GM21717 (cell line): ENCODE measurements around the gene USP43.
"Not testable (repeated sequence)": the region's sequence is repeated elsewhere in the genome, so short reads cannot be mapped to it uniquely, and the experiment has no call there.

Experiments
- ATAC-seq: cut with Tn5 transposase; IDR thresholded peaks from one replicate; pipeline ENCODE4 v1.9.1; 2021; ENCODE audit warnings: mild to moderate bottlenecking, moderate library complexity; ENCODE audit not compliant: unreplicated experiment

The USP43 gene

DNA sequence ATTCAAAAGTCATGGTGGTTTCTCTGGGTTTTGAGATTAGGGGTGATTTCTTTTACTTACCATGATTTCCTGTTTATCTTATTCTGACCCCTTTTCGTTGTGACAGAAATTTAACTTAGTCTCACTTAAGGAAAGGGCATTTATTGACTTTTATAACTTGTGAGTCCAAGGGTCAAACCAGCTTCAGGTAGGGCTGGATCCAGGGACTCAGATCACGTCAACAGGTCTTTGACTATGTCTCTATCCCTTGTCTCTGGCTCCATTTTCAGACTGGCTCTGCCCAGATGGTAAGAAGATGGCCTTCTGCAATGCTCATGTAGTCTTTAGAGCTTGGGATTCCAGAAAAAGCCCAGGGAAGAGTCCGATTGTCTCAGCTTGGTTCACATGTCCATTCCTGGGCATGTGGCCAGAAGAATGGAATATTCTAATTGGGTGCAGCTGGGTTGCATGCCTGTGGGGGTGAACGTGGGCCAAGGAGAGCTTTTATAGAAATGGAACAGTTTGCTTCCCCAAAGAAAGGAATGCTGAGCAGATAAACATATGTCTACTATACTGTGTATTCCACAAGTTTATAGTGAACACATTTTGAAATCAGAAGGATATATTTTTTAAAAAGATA is 13.4 kb downstream of the USP43 start:
- no peak for ATAC-seq

DNA sequence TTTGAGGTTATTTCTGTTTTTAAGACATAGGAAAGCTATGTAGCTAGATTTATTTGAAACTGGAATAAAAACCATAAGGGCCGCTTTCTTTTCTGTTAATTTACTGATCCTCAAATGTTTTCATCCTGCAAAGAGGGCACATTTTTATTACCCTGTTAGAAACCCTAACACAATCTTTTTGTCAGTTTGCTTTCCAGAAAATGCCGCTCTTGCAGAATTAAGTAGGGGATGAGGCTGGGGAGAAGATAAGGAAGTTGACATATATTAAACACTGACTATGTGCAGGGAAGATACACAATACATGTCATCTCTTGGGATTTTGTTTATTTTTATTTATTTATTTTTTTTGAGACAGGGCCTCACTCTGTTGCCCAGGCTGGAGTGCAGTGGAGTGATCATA is 15.7 kb downstream of the USP43 start:
- ATAC-seq: no peak

DNA sequence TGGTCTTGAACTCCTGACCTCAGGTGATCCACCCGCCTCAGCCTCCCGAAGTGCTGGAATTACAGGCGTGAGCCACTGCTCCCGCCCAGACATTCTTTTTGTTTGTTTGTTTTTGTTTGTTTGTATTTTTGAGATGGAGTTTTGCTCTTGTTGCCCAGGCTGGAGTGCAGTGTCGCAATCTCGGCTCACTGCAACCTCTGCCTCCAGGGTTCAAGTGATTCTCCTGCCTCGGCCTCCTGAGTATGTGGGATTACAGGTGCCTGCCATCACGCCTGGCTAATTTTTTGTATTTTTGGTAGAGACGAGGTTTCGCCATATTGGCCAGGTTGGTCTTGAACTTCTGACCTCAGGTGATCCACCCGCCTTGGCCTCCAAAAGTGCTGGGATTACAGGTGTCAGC is 18.2 kb downstream of the USP43 start:
- ATAC-seq: not testable (repeated sequence)

DNA sequence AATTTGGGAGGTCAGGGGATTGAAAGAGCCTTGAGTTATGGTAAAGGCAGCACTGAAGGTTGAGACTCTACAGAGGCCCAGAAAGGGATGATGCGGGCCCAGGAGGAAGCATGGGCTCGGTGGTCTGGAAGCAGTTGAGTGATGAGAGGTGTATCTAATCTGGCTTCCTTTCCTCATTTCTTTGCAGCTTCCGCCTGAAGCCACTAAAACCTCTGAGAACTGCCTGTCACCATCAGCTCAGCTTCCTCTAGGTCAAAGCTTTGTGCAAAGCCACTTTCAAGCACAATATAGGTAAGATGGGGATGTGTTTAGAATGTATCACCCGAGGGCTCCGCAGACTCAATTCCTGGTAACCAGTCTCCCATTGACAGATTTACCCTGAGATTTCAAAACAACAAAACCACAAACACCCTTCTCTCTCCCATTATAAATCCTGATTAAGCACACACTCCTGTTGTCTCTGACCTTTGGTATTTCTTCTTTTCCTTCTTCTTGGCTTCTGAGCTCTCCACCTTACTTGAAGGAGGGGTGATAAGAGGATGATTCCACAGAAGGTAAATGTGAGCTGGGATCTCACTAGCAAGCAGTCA is 21.2 kb downstream of the USP43 start:
- no peak for ATAC-seq

DNA sequence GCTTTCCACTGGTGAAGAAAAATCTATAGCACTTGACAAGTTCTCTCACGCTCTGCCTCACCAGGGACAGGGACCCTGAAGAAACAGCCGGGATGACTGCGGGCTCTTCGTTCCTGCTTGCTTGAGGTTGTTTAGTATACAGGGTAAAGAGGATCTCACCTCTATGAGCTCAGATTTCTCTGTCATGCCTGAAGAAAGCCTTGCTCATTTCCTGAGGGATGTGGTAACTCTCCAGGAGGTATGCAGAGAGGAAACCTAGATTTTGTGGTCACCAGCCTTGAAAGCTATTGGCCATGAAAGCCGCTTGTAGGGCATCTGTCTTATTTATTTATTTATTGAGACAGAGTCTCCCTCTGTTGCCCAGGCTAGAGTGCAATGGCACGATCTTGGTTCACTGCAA is 23.2 kb downstream of the USP43 start:
- no peak for ATAC-seq

DNA sequence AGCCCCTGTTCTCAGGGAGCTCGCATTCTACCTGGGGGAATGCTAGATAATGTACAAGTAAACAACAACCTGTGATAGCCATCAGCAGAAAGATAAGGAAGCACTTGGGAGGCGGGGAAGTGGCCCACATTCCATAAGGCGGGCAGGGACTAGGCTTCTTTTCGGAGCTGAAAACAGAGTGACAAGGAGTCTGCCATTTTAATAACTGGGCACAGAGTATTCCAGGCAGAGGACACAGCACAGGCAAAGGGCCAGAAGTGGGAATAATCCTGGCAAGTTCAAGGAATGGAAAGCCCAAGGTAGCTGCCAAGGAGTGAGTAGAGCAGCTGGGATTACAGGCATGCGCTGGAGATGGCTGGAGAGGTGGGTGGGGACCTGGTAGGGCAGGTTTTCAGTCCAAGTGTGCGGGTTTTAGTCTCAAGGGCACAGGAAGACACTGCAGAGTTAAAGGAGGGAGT is 24.3 kb downstream of the USP43 start:
- ATAC-seq: no peak

DNA sequence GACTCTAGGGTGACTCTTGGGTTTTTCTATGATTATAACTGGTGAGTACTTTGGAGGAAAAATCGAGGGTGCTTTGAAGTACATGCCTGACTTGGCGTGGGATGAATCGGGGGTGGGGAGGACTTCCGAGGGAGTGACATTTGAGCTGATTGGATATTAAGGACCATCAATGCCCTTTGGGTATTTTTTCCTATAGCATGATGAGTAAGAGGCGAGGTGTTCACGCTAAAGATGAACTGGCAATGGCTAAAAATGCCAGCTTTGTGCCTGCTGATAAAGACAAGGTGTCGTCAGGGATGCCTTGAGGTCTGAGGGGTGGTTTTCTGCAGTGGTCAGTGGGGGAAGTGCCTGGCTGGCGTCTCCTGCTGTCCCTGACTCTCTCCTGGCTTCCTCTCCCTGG is 25.3 kb downstream of the USP43 start:
- ATAC-seq: no peak

DNA sequence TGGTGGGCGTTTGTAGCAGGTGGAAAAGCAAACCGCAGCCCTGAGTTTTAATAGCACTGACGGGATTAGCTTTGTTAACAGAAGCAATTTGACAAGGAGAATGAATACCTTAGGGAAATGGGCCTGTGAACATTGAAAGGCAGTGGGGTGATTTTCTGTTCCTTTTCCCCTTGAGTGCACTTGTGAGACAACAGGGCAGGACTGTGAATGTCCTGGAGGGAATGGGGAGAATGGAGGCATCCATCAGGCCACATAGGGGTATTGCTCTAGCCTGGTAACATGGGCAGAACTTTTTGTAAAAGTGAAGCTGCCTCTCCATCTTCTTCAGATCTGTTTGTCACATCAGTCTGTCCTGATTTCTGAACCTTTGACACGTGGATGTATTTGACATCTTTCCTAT is 26.2 kb downstream of the USP43 start:
- no peak for ATAC-seq

DNA sequence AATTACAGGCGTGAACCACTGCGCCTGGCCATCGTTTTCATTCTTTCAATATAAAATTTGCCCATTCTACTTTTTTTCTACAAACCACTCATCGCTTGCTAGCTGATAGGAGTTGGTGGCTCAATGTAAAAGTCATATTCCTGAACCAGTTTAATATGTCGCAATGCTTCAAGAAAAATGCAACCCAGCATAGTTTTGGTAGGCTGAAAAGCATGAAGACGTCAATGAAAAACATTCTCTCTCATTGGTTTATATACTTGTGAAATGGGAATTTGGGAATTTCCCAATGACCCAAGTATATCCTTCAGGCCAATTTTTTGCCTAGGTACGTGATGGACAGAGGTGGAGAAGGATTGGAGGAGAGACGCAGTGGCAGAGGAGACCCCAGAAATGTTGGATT is 26.9 kb downstream of the USP43 start:
- ATAC-seq: no peak

DNA sequence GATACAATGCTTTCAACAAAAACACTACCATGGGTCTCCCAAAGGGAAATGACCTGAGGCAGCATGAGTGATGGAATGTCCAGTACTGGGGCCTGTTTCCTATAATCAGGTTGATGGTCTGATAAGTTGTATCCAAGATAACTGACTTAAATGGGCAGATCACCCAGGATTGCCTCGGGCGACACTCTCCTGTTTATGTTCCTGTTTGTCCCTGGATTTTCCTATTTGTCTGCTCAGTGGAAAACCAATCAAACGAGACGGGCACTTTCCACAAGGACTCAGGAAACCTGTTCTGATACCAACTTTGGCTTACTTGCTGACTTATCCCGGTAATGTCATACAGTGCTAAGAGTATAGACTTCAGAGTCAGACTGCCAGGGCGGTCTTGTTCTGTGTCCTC is 27.4 kb downstream of the USP43 start:
- ATAC-seq: no peak

DNA sequence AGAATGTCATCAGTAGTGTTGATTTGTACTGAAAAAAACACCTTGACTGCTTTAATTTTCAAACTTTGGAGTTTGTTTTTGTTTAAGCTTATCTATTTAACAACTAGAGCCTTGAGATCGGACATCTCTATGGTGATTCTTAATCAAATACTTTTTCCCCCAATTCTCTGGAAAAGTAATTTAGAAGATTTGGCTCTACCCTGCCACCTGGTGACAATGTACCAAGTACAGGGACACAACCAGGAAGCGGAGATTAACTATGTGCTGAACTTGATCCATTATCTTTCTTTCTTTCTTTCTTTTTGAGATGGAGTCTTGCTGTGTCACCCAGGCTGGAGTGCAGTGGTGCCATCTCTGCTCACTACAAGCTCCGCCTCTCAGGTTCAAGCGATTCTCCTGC is 30.8 kb downstream of the USP43 start:
- no peak for ATAC-seq

DNA sequence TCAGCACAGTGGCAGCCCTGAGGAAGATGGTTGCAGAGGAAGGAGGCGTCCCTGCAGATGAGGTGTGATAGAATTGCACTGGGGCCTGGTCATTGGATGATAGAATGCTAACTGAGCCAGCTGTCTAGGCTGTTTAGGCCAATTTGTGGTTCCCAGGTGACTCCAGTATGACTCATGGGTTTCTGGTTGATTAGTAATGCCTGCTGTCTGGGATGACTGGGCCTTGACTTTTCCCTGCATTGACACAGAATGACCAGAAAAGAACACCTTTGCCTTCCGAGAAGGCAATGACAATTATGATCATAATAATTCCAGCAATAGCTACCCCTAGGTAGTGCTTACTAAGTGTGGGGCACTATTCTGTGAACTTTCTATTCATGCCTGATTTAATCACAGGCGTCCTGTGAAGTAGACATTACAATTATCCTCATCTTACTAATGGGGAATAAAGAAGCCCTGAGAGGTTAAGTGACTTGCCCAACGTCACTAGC is 31.5 kb downstream of the USP43 start:
- ATAC-seq: no peak

DNA sequence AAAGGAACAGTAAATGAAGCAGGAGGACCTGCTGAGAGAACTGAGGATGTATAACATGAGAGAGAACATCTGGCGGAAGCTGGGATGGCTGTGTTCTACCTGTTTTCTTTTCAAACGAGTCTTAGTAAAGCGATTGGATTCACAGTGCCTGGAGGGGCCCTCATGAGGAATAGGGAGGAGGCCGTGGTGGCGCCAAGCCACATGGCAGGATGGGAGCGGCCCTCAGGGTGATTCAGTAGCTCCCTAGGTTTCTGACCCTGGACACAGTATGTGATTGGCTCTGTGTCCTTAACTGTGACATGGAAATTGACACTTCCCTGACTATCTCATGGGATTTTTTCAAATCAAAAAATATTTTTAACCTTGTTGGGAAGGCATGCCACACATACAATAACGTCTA is 32.1 kb downstream of the USP43 start:
- no peak for ATAC-seq

DNA sequence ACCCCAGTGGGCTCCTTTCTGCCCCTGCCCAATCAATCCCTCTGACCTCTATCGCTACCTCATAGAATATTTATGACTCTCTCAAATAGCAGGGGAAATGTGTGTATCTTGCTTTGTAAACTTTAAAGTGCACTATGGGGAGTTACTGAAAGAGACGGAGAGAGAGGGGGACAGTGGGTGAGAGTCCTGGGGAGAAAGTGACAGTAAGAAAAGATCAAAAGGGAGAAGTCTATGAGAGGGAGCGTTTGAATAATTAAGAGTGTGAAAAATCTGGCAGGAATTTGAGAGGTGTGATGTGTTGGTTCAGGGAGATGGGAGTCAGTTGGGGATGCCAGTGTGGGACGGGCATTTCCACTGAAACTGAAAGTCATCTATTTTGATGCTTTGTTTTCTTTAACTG is 32.6 kb downstream of the USP43 start:
- ATAC-seq: no peak

DNA sequence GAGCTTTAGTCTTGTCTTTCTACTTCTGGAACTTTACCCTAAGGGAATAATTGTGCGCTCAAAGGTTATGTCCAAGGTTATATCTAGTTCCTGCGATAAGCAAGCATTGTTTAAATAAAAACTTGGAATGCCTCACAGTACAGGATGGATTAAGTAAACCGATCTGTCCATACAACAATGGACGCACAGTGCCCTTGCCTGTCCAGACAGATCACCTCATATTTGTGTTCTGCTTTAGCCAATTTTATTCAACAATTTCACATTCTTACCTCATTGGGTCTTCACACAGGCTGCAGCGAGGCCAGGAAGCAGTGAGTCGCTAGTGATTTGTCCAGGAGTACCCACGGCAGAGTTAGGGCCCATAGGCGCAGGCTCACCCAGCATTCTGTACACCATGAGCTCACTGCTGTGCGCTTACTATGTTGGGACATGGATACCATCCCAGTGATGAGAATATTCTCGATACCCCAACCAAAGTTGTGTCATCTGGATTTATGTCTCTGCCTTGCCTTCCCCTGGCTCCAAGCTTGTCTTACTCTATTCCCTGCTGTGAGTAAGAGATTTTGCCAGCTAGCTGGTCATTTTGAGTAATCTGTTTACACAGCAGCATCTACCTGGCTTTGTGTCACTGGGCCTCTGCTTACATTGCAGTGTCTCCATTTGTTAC is 39.8 kb downstream of the USP43 start:
- ATAC-seq: no peak

DNA sequence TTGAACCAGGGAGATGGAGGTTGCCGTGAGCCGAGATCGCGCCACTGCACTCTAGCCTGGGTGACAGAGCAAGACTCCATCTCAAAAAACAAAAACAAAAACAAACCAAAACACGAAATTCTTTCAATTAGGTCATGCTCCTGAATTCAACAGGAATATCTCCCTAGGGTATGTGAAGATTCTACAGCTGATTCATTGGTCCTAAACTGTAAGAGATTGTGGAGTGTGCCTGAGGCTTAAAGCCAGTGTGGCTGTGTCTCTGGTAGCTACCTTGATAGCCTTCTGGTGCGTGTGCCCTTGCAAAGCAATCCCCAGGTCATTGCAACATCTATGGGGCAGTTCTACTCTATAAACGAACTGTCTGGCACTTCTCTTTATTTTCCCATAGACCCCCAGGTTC is 48.4 kb downstream of the USP43 start:
- ATAC-seq: no peak

DNA sequence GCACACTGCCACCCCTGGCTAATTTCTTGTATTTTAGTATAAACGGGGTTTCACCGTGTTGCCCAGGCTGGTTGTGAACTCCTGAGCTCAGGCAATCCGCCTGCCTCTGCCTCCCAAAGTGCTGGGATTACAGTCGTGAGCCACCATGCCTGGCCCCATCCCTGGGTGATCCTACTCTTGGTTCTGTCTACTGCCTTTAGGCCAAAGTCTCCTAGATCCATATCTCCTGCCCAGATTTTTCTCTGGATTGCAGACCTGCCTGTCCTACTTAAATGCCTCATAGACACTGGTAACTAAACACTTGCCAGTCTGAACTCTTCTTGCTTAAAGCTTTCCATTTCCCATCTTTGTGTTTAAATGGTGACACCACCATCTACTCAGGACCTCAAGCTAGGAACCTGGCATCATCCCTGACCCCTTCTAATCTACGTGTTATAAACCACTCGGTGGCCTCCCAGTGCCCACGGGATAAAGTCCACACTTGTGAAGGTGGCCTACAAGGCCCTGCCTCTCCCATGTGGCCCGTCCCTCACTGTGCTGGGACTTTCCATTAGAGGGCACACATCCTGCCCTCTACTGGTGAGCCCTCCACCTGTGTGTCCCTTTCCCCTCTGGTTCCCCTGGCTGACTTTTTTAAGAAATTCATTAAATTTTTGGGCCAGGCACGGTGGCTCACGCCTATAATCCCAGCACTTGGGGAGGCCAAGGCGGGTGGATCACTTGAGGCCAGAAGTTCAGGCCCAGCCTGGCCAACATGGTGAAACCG is 51.1 kb downstream of the USP43 start:
- ATAC-seq: no peak

DNA sequence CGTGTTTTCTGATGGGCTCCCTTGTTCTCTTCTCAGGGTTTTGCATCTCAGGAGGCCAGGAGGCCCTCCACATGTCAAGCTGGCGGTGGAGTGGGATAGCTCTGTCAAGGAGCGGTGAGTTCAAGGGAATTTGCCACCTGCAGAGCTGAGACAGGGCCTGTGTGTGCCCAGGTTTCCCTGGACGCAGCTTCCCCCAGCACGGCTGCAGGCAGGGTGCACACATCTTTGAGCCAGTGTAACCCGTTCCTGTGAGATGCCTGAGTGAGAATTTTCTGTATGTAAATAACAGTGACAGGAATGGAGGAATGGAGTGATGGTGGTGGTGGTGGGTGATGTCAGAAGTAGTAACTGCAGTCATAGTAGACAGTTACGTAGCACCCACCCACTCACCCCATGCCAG is 54.8 kb downstream of the USP43 start:
- no peak for ATAC-seq

DNA sequence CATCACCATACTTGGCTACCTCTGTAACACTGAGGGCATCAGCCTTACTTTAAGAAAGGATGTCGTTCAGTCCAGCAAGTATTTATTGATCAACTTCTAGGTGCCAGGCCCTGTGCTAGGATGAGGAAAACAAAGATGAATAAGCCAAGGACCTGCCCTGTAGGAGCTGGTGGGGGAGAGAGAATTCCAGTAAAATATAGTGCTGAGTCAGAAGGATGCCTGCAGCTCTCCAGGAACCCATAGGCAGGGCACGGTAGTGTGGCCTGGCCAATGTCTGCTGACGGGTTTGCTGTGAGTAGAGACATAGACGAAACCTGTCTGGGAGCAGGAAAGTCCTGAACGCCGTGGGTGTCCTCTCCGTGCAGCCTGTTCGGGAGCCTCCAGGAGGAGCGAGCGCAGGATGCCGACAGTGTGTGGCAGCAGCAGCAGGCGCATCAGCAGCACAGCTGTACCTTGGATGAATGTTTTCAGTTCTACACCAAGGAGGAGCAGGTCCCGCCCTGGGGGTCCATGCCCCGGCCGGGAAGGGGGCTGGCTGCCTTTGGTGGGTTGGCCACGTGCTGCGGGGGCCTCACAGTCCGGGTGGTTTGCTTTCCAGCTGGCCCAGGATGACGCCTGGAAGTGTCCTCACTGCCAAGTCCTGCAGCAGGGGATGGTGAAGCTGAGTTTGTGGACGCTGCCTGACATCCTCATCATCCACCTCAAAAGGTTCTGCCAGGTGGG is 55.6 kb downstream of the USP43 start:
- no peak for ATAC-seq

DNA sequence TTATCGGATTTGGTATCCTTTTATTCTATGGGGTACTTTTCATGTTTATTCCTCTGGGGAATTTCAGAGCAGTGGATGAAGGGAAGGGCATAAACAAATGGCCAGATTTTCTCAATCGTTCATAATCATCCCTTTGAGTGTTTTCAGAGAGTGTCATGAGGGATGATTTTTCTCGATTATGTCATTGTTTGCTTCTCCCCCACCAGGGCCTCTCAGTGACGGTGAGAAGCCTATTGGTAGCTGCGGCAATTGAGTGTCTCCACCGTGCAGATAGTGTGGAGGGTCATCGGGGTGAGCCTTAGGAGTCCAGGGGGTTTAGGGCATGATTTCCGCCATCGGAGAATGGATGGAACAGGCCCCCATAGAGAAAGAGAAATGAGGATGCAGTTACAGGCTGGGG is 57.2 kb downstream of the USP43 start:
- ATAC-seq: no peak
